WI38 (cell line): ENCODE results near the gene LDB3.

ENCODE experiments used
- H3K4me3 ChIP-seq: 2 replicates; pipeline ENCODE4 v1.5.1; 2011; ENCODE audit warnings: low read depth, mild to moderate bottlenecking, control low read depth, low read length
- TF ChIP-seq, protein P1 (sequence below): IDR thresholded peaks from 2 replicates; pipeline ENCODE4 v1.5.1; 2012; ENCODE audit warnings: low read depth, mild to moderate bottlenecking, control low read depth, low read length

LDB3 gene

DNA sequence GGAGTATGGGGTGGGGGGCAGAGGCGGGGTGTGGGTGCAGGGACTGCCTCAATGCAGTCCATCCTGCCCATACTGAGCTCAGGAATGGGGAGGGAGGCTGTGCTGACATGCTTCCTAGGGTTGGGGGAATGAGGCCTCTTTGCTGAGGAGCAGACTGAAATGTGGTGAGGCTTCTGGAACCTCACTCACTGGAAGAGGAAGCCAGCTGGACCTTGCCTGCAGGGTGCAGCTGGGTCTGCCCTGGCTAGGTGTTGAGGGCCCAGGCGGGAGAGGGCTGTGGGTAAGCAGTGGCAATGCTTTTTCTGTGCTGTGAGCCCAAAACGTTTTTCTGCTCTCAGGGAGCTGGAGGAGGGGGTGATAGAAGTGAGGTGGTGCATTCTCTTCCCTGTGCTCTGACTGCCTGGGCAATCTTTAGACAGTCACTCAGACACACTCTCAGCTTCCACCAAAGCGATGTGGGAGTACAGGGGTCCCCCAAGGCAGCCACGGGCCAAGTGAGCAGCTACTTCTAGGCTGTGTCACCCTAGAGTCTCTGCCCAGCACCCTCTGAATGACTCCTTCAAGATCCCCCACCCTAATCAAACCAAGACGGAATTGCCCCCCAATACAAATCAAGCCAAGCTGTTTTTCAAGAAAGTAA is 47.0 kb downstream of the LDB3 start:
- TF ChIP-seq, protein P1, sequence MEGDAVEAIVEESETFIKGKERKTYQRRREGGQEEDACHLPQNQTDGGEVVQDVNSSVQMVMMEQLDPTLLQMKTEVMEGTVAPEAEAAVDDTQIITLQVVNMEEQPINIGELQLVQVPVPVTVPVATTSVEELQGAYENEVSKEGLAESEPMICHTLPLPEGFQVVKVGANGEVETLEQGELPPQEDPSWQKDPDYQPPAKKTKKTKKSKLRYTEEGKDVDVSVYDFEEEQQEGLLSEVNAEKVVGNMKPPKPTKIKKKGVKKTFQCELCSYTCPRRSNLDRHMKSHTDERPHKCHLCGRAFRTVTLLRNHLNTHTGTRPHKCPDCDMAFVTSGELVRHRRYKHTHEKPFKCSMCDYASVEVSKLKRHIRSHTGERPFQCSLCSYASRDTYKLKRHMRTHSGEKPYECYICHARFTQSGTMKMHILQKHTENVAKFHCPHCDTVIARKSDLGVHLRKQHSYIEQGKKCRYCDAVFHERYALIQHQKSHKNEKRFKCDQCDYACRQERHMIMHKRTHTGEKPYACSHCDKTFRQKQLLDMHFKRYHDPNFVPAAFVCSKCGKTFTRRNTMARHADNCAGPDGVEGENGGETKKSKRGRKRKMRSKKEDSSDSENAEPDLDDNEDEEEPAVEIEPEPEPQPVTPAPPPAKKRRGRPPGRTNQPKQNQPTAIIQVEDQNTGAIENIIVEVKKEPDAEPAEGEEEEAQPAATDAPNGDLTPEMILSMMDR: no peak
- no peak overlapping the region for H3K4me3 ChIP-seq

DNA sequence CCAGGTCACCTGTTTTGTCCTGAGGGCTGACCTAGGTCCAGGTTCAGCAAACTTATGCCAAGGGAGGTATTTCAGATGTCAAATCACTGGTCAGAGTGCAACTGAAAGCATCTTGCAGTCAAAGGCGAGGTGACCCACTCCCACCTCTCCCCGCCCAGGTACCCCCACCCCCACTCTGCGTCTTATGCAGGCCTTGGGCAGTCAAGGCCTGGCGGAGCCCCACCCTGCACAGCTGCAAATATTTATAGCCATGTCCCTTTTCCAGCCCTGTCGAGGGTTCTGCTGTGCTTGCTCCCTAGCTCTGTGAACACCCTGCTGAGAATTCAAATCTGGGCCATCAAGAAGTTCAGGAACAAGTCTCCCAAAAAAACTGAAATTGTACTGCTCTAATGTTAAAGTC is 47.5 kb downstream of the LDB3 start:
- H3K4me3 ChIP-seq: no peak overlapping the region
- TF ChIP-seq, protein P1: no peak

DNA sequence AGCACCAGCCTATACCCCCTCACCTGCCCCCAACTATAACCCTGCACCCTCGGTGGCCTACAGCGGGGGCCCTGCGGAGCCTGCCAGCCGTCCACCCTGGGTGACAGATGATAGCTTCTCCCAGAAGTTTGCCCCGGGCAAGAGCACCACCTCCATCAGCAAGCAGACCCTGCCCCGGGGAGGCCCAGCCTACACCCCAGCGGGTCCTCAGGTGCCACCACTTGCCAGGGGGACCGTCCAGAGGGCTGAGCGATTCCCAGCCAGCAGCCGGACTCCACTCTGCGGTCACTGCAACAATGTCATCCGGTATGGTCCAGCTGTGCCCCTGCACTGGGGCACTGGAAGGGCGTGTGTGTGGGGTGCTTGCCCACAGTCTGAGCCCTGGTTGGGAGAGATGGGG is 48.2 kb downstream of the LDB3 start:
- H3K4me3 ChIP-seq: no peak overlapping the region
- TF ChIP-seq, protein P1: no peak

- TF ChIP-seq, protein P1: no peak
- H3K4me3 ChIP-seq: no peak overlapping the region
Observed at GRCh38 chr10:86718556-86718955, 50.2 kb downstream of the LDB3 start.

DNA sequence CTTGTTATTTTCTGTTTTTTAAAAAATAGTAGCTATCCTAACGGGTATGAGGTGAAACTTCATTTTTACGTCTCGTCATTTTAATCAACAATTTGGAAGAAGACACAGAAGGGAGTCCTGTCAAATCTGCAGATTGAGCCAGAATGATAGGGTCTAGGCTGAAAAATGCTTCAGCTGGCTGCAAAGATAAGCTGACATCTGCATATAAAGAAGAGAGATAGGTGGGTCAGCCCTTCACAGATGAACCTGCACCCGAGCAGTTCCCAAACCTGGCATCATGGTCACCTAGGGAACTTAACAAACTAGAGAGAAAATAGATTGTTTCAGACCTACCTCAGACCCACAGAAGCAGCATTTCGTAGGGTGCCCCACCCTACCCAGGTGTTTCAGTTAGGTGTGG is 52.9 kb downstream of the LDB3 start:
- no peak overlapping the region for H3K4me3 ChIP-seq
- TF ChIP-seq, protein P1: no peak

DNA sequence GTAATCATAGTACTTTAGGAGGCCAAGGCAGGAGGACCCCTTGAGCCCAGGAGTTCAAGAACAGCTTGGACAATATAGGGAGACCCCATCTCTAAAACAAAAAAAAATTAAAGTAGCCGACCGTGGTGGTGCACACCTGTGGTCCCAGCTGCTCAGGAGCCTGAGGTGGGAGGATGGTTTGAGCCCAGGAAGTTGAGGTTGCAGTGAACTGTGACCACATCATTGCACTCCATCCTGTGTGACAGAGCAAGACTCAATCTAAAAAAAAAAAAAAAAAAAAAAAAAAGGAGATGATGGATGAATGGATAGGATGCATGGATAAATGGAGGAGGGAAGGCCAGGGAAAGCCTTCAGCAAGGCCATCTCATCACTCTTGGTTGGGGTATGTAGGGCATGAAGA is 54.7 kb downstream of the LDB3 start:
- H3K4me3 ChIP-seq: no peak overlapping the region
- TF ChIP-seq, protein P1: no peak

DNA sequence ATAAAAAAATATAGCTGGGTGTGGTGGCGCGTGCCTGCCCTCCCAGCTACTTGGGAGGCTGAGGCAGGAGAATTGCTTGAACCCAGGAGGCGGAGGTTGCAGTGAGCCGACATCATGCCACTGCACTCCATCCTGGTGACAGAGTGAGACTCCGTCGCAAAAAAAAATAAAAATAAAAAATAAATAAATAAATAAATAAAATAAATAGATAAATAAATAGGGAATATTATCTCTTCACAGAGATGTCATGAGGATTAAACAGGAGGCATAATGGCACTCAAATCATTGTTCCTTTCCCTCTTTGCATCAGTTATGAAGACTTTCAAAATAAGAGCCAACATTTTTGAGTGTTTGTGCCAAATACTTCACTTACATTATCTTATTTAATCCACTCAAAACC is 56.1 kb downstream of the LDB3 start:
- no peak overlapping the region for H3K4me3 ChIP-seq
- TF ChIP-seq, protein P1: no peak
